Endothelial cell of umbilical vein (primary cell): Measurements from ENCODE around the gene ACLY. TPM values are rescaled to one million over a fixed set of nuclear protein-coding genes. Genes with fewer than 3 reads are reported as not detected.

ENCODE experiments used
- BruUV-seq: library from RNA; stranded (reverse); fragments of 400-500 nt; replicated peaks from 2 replicates; lab custom pipeline; 2021; lab: Mats Ljungman, UMichigan
- CTCF ChIA-PET: fragments of 300-600, 350-600 bp; sonication (Branson Sonifier 250); formaldehyde crosslinking; loops from one replicate; lab custom pipeline; 2021; ENCODE audit warnings: antibody characterized with exemption, inconsistent platforms; lab: Charles Lee
- POLR2A ChIA-PET: fragments of 300-600, 350-600 bp; sonication (Branson Sonifier 250); formaldehyde crosslinking; loops from one replicate; lab custom pipeline; 2021; ENCODE audit warnings: antibody characterized with exemption, inconsistent platforms; lab: Charles Lee
- DNase-seq: peaks from one replicate; pipeline ENCODE4 v3.0.0-alpha.2; 2011; ENCODE audit warnings: low read depth, low spot score
- FAIRE-seq: peaks from 2 replicates; lab custom pipeline; 2011; peaks lifted over from hg19 to GRCh38; lab: Jason Lieb, UNC
- H2AFZ ChIP-seq: 2 replicates; pipeline ENCODE4 v1.6.0; 2012; ENCODE audit warnings: low read depth, low read length, control low read depth, inconsistent platforms
- H3K27ac ChIP-seq: 2 replicates; pipeline ENCODE4 v1.5.1; 2011; ENCODE audit warnings: low read depth, mild to moderate bottlenecking, control low read depth, low read length, moderate library complexity; ENCODE audit not compliant: insufficient read depth
- H3K27me3 ChIP-seq, 2 experiments: 2 replicates each; pipeline versions ENCODE4 v1.6.0 to v1.6.1; 2011; ENCODE audit warnings: low read length in 2 of 2, mixed read lengths in 1 of 2; ENCODE audit not compliant: control insufficient read depth in 2 of 2, insufficient read depth in 2 of 2
- H3K36me3 ChIP-seq, 2 experiments: 2 replicates in 1 of 2; 3 replicates in 1 of 2; pipeline ENCODE4 v1.5.1; 2011; ENCODE audit warnings: low read length in 2 of 2, mild to moderate bottlenecking in 1 of 2, moderate library complexity in 1 of 2; ENCODE audit not compliant: control insufficient read depth in 2 of 2, insufficient read depth in 2 of 2; ENCODE audit errors: extremely low read depth in 1 of 2
- H3K4me1 ChIP-seq: 3 replicates; pipeline ENCODE4 v1.5.1; 2011; ENCODE audit warnings: mild to moderate bottlenecking, low read length; ENCODE audit not compliant: control insufficient read depth, insufficient read depth; ENCODE audit errors: extremely low read depth
- H3K4me2 ChIP-seq: 2 replicates; pipeline ENCODE4 v1.6.1; 2011; ENCODE audit warnings: low read length, control low read depth, mixed read lengths; ENCODE audit not compliant: insufficient read depth
- H3K4me3 ChIP-seq, 3 experiments: fragments of 200-600 bp in 1 of 3; sonication (generic), shearing (Covaris generic) in 1 of 3; replicated peaks in 1 of 3; 2 replicates each; pipeline ENCODE4 v1.5.1; 2011 to 2016; ENCODE audit warnings: control low read depth in 3 of 3, low read length in 3 of 3, mild to moderate bottlenecking in 2 of 3, inconsistent platforms in 1 of 3, low read depth in 1 of 3, moderate library complexity in 1 of 3; ENCODE audit not compliant: insufficient read depth in 1 of 3
- H3K79me2 ChIP-seq: 2 replicates; pipeline ENCODE4 v1.6.0; 2012; ENCODE audit warnings: low read length, inconsistent platforms; ENCODE audit not compliant: control insufficient read depth, insufficient read depth
- H3K9ac ChIP-seq: replicated peaks from 2 replicates; pipeline ENCODE3; 2011; ENCODE audit warnings: low read length, control low read depth; ENCODE audit not compliant: insufficient read depth; ENCODE audit errors: extremely low read depth
- H3K9me1 ChIP-seq: replicated peaks from 3 replicates; pipeline ENCODE4 v1.6.0; 2011; ENCODE audit warnings: mild to moderate bottlenecking, low read length; ENCODE audit not compliant: control insufficient read depth, insufficient read depth; ENCODE audit errors: extremely low read depth
- H3K9me3 ChIP-seq: replicated peaks from 2 replicates; pipeline ENCODE4 v1.5.1; 2012; ENCODE audit warnings: low read length, inconsistent platforms; ENCODE audit not compliant: control insufficient read depth, insufficient read depth
- H4K20me1 ChIP-seq: replicated peaks from 2 replicates; pipeline ENCODE3; 2011; ENCODE audit warnings: mild to moderate bottlenecking, low read length; ENCODE audit not compliant: control insufficient read depth, insufficient read depth; ENCODE audit errors: extremely low read depth
- CTCF ChIP-seq, 2 donors: IDR thresholded peaks; 1 replicate in 1 of 2; 2 replicates in 1 of 2; pipeline ENCODE4 v1.5.1; 2011; ENCODE audit warnings: low read length in 2 of 2, mild to moderate bottlenecking in 2 of 2, moderate library complexity in 2 of 2, control low read depth in 1 of 2, inconsistent platforms in 1 of 2, low read depth in 1 of 2; ENCODE audit not compliant: insufficient read depth in 1 of 2; ENCODE audit errors: extremely low read depth in 1 of 2
- EZH2 ChIP-seq: IDR thresholded peaks from 2 replicates; pipeline ENCODE4 v1.6.1; 2012; ENCODE audit warnings: borderline replicate concordance, low read depth, mild to moderate bottlenecking, moderate library complexity, low read length, inconsistent platforms; ENCODE audit not compliant: severe bottlenecking
- FOS ChIP-seq: IDR thresholded peaks from 2 replicates; pipeline ENCODE4 v1.6.1; 2011; ENCODE audit warnings: mild to moderate bottlenecking, low read length, moderate library complexity, borderline replicate concordance; ENCODE audit not compliant: insufficient read depth
- GATA2 ChIP-seq: IDR thresholded peaks from 2 replicates; pipeline ENCODE4 v1.7.0; 2011; ENCODE audit warnings: low read depth, mild to moderate bottlenecking, moderate library complexity, mixed read lengths, low read length; ENCODE audit not compliant: insufficient read length, insufficient read depth
- JUN ChIP-seq: IDR thresholded peaks from 2 replicates; pipeline ENCODE4 v1.6.1; 2011; ENCODE audit warnings: borderline replicate concordance, low read depth; ENCODE audit not compliant: insufficient read length, insufficient read depth
- MAX ChIP-seq: IDR thresholded peaks from 2 replicates; pipeline ENCODE4 v1.6.1; 2011; ENCODE audit not compliant: insufficient read depth, insufficient read length
- MYC ChIP-seq: IDR thresholded peaks from one replicate; pipeline ENCODE4 v1.6.1; 2011; ENCODE audit warnings: mild to moderate bottlenecking, low read depth, low read length
- POLR2A ChIP-seq: IDR thresholded peaks from 2 replicates; pipeline ENCODE4 v1.6.1; 2012; ENCODE audit warnings: low read depth, mild to moderate bottlenecking, control low read depth, low read length
- POLR2AphosphoS5 ChIP-seq: IDR thresholded peaks from 2 replicates; pipeline ENCODE4 v1.6.1; 2012; ENCODE audit warnings: low read depth, mild to moderate bottlenecking, control low read depth, low read length, moderate library complexity; ENCODE audit not compliant: insufficient read depth
- dilution Hi-C: fragments of 300-500 bp; cut with MboI; formaldehyde crosslinking; loops from one replicate; pipeline ENCODE4 v1.15.0; 2019; ENCODE audit warnings: low sequenced_read_pairs; ENCODE audit not compliant: extremely low pct_ligation_motif_present
- intact Hi-C: fragments of 100-400 bp; cut with micrococcal nuclease; formaldehyde crosslinking; loops from one replicate; pipeline ENCODE4 v1.10.0; 2022
- polyA plus RNA-seq, 4 experiments: library from polyadenylated mRNA; depleted of rRNA in 3 of 4; stranded (reverse) in 3 of 4; unstranded in 1 of 4; fragments of >200 nt; gene quantifications; 2 replicates each; pipeline versions ENCODE4 v1.2.1 to v1.2.3, GENCODE V29; 2011 to 2012; ENCODE audit warnings: missing spikeins in 1 of 4
- total RNA-seq: library from RNA; stranded (reverse); gene quantifications from 2 replicates; pipeline ENCODE4 v1.2.3, GENCODE V29; 2021

The ACLY gene
- total and polyA plus RNA-seq, 2 donors (not counting 3 experiments of a cell fraction or from before 2014, with no cell fraction given) = 174 to 324 TPM

DNA sequence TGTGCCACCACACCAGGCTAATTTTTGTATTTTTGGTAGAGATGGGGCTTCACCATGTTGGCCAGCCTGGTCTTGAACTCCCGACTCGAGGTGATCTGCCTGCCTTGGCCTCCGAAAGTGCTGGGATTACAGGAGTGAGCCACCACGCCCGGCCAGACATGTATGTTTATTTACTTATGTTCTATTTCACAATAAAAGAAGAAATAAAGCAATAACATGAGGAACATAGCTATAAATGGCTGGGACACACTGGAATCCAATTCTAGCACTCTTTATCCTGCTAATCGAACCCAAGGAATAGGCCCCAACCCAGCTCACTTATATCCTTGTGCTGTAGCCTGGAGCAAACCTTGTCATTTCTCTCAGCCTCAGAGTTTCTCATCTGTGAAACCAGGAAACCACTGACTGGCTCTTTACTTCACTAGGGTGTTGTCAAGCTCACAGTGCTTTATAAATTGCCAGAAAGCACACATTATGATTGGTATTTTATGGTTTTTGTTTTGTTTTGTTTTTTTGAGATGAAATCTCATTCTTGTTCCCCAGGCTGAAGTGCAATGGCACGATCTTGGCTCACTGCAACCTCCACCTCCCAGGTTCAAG is 7.3 kb upstream of the ACLY start:
- H2AFZ ChIP-seq = no peak overlapping the region
- intact Hi-C loops = no loop called here

More for the DNA sequence above, 7.3 kb upstream of the ACLY start:
- Histone ChIP-seq H3K36me3 (no peaks in the 10 kb centered on the region), H3K9me3 (no peaks in the 10 kb centered on the region), H3K27me3 (no peaks in the 10 kb centered on the region), H3K4me1 (peaks cover 8% of the 10 kb centered on the region), H3K4me3 (no peak overlapping the region), H3K9me1 (no peaks in the 10 kb centered on the region), H3K27ac (no peak overlapping the region), H4K20me1 (no peaks in the 10 kb centered on the region), H3K4me2 (no peak overlapping the region), H3K79me2 (no peaks in the 10 kb centered on the region), H3K9ac (no peak overlapping the region)
- POLR2A ChIA-PET = no interaction called here
- FAIRE-seq = no peak
- DNase-seq = no peak
- CTCF ChIA-PET = no interaction called here
- TF ChIP-seq EZH2 = no peak
- TF ChIP-seq POLR2AphosphoS5 = no peak
- TF ChIP-seq POLR2A = no peak
- no peak for TF ChIP-seq CTCF (IDR thresholded peaks at IDR 0.05; ENCODE audit: extremely low read depth in 1 of 2, insufficient read depth in 1 of 2, low read depth in 1 of 2, low read length in 2 of 2)
- TF ChIP-seq MYC = no peak
- TF ChIP-seq MAX = no peak
- no peak for TF ChIP-seq JUN
- no peak for TF ChIP-seq FOS
- no peak for TF ChIP-seq GATA2
- dilution Hi-C loops = no loop called here
- BruUV-seq = no TSS peak
